Measurements from ENCODE around the gene RBM41. TPM values are rescaled to one million over a fixed set of nuclear protein-coding genes. Genes with fewer than 3 reads are reported as not detected.

The RBM41 gene
- total RNA-seq, 1 experiment from 2014 or later, result 20.0 TPM

- H3K27ac ChIP-seq (ENCODE audit: low read depth, low read length), result no peak overlapping the region
- RAD21 ChIA-PET (ENCODE audit: low non-redundant PET in 1 of 2, low total read pairs in 2 of 2, uncharacterized antibody in 2 of 2, unreplicated experiment in 2 of 2), result no interaction called here
- no peak overlapping the region for H3K4me2 ChIP-seq (ENCODE audit: low read length)
- H3K9me3 ChIP-seq (ENCODE audit: control insufficient read depth in 1 of 2, insufficient read depth in 1 of 2, low read depth in 1 of 2, low read length in 2 of 2), result no peaks in the 10 kb centered on the region
- no peaks in the 10 kb centered on the region for H3K27me3 ChIP-seq (ENCODE audit: insufficient read depth, low read length)
- ATAC-seq (no peak), DNase-seq (ENCODE audit: low read depth, low spot score) (no peak)
- no peak overlapping the region for H3K9ac ChIP-seq (ENCODE audit: low read length)
- no peaks in the 10 kb centered on the region for H3K9me2 ChIP-seq (ENCODE audit: insufficient read depth)
- no peak overlapping the region for H2AFZ ChIP-seq (ENCODE audit: low read depth, low read length, poor library complexity, severe bottlenecking)
- BruUV-seq (replicated peaks), result no TSS peak
- H3K4me1 ChIP-seq (ENCODE audit: control insufficient read depth in 1 of 2, insufficient read depth in 2 of 2, low read length in 2 of 2), result peaks cover 6 to 12% of the 10 kb centered on the region in 2 experiments; a peak in 3 of 4 replicates
- CTCF ChIA-PET, result no interaction called here
- no peaks in the 10 kb centered on the region for H4K20me1 ChIP-seq (ENCODE audit: insufficient read depth)
- POLR2A ChIA-PET, result no interaction called here
- no peak overlapping the region for H3K4me3 ChIP-seq (replicated peaks in 1 of 2; ENCODE audit: low read depth in 1 of 2, low read length in 2 of 2)
- no peak for TF ChIP-seq TCF7L2 (IDR thresholded peaks at IDR 0.05; ENCODE audit: borderline replicate concordance, extremely low read depth, insufficient read depth, insufficient read length)
- no peak for TF ChIP-seq ATF3 (IDR thresholded peaks at IDR 0.05)
- no peak for TF ChIP-seq SRF (IDR thresholded peaks at IDR 0.05; ENCODE audit: low read depth)
- no peak for TF ChIP-seq RAD21 (IDR thresholded peaks at IDR 0.05; ENCODE audit: low read depth)
- TF ChIP-seq CTCF (IDR thresholded peaks at IDR 0.05 in 2 of 3, conservative IDR thresholded peaks at IDR 0.05 in 1 of 3; ENCODE audit: borderline replicate concordance in 1 of 3, insufficient read depth in 1 of 3, low read depth in 2 of 3, low read length in 2 of 3), result no peak
- TF ChIP-seq SP1 (IDR thresholded peaks at IDR 0.05; ENCODE audit: low read depth), result no peak
- no peak for TF ChIP-seq ZNF274 (IDR thresholded peaks at IDR 0.05; ENCODE audit: low read depth, low read length)
- no peak for TF ChIP-seq POLR2A (IDR thresholded peaks at IDR 0.05; ENCODE audit: borderline replicate concordance, extremely low read depth, insufficient read depth, insufficient read length)
- no peak for TF ChIP-seq ZBTB33 (IDR thresholded peaks at IDR 0.05; ENCODE audit: extremely low read depth, insufficient replicate concordance, low read length)
- TF ChIP-seq JUND (IDR thresholded peaks at IDR 0.05), result no peak
- TF ChIP-seq CEBPB (IDR thresholded peaks at IDR 0.05; ENCODE audit: low read depth), result no peak
- no peaks in the 10 kb centered on the region for H3K79me2 ChIP-seq (ENCODE audit: insufficient read depth, low read length)
- no peaks in the 10 kb centered on the region for H3K36me3 ChIP-seq (ENCODE audit: control insufficient read depth in 1 of 2, insufficient read depth in 2 of 2, low read length in 2 of 2)
- intact Hi-C loops (cut with micrococcal nuclease), result no loop called here
These were observed 34.4 kb upstream of the RBM41 start for GRCh38 chrX:107153005-107153404.

Measured in HCT116 (cell line).